Endothelial cell of umbilical vein (primary cell): ENCODE results near the gene MGAT1. TPM values are rescaled to one million over a fixed set of nuclear protein-coding genes. Genes with fewer than 3 reads are reported as not detected.

Experiments used
- BruUV-seq: library from RNA; stranded (reverse); fragments of 400-500 nt; replicated peaks from 2 replicates; lab custom pipeline; 2021; lab: Mats Ljungman, UMichigan
- CTCF ChIA-PET: fragments of 300-600, 350-600 bp; sonication (Branson Sonifier 250); formaldehyde crosslinking; loops from one replicate; lab custom pipeline; 2021; ENCODE audit warnings: antibody characterized with exemption, inconsistent platforms; lab: Charles Lee
- POLR2A ChIA-PET: fragments of 300-600, 350-600 bp; sonication (Branson Sonifier 250); formaldehyde crosslinking; loops from one replicate; lab custom pipeline; 2021; ENCODE audit warnings: antibody characterized with exemption, inconsistent platforms; lab: Charles Lee
- DNase-seq: peaks from one replicate; pipeline ENCODE4 v3.0.0-alpha.2; 2011; ENCODE audit warnings: low read depth, low spot score
- FAIRE-seq: peaks from 2 replicates; lab custom pipeline; 2011; peaks lifted over from hg19 to GRCh38; lab: Jason Lieb, UNC
- H2AFZ ChIP-seq: 2 replicates; pipeline ENCODE4 v1.6.0; 2012; ENCODE audit warnings: low read depth, low read length, control low read depth, inconsistent platforms
- H3K27ac ChIP-seq: 2 replicates; pipeline ENCODE4 v1.5.1; 2011; ENCODE audit warnings: low read depth, mild to moderate bottlenecking, control low read depth, low read length, moderate library complexity; ENCODE audit not compliant: insufficient read depth
- H3K27me3 ChIP-seq, 2 experiments: 2 replicates each; pipeline versions ENCODE4 v1.6.0 to v1.6.1; 2011; ENCODE audit warnings: low read length in 2 of 2, mixed read lengths in 1 of 2; ENCODE audit not compliant: control insufficient read depth in 2 of 2, insufficient read depth in 2 of 2
- H3K36me3 ChIP-seq, 2 experiments: 2 replicates in 1 of 2; 3 replicates in 1 of 2; pipeline ENCODE4 v1.5.1; 2011; ENCODE audit warnings: low read length in 2 of 2, mild to moderate bottlenecking in 1 of 2, moderate library complexity in 1 of 2; ENCODE audit not compliant: control insufficient read depth in 2 of 2, insufficient read depth in 2 of 2; ENCODE audit errors: extremely low read depth in 1 of 2
- H3K4me1 ChIP-seq: 3 replicates; pipeline ENCODE4 v1.5.1; 2011; ENCODE audit warnings: mild to moderate bottlenecking, low read length; ENCODE audit not compliant: control insufficient read depth, insufficient read depth; ENCODE audit errors: extremely low read depth
- H3K4me2 ChIP-seq: 2 replicates; pipeline ENCODE4 v1.6.1; 2011; ENCODE audit warnings: low read length, control low read depth, mixed read lengths; ENCODE audit not compliant: insufficient read depth
- H3K4me3 ChIP-seq, 3 experiments: fragments of 200-600 bp in 1 of 3; sonication (generic), shearing (Covaris generic) in 1 of 3; replicated peaks in 1 of 3; 2 replicates each; pipeline ENCODE4 v1.5.1; 2011 to 2016; ENCODE audit warnings: control low read depth in 3 of 3, low read length in 3 of 3, mild to moderate bottlenecking in 2 of 3, inconsistent platforms in 1 of 3, low read depth in 1 of 3, moderate library complexity in 1 of 3; ENCODE audit not compliant: insufficient read depth in 1 of 3
- H3K79me2 ChIP-seq: 2 replicates; pipeline ENCODE4 v1.6.0; 2012; ENCODE audit warnings: low read length, inconsistent platforms; ENCODE audit not compliant: control insufficient read depth, insufficient read depth
- H3K9ac ChIP-seq: replicated peaks from 2 replicates; pipeline ENCODE3; 2011; ENCODE audit warnings: low read length, control low read depth; ENCODE audit not compliant: insufficient read depth; ENCODE audit errors: extremely low read depth
- H3K9me1 ChIP-seq: replicated peaks from 3 replicates; pipeline ENCODE4 v1.6.0; 2011; ENCODE audit warnings: mild to moderate bottlenecking, low read length; ENCODE audit not compliant: control insufficient read depth, insufficient read depth; ENCODE audit errors: extremely low read depth
- H3K9me3 ChIP-seq: replicated peaks from 2 replicates; pipeline ENCODE4 v1.5.1; 2012; ENCODE audit warnings: low read length, inconsistent platforms; ENCODE audit not compliant: control insufficient read depth, insufficient read depth
- H4K20me1 ChIP-seq: replicated peaks from 2 replicates; pipeline ENCODE3; 2011; ENCODE audit warnings: mild to moderate bottlenecking, low read length; ENCODE audit not compliant: control insufficient read depth, insufficient read depth; ENCODE audit errors: extremely low read depth
- EZH2 ChIP-seq: IDR thresholded peaks from 2 replicates; pipeline ENCODE4 v1.6.1; 2012; ENCODE audit warnings: borderline replicate concordance, low read depth, mild to moderate bottlenecking, moderate library complexity, low read length, inconsistent platforms; ENCODE audit not compliant: severe bottlenecking
- FOS ChIP-seq: IDR thresholded peaks from 2 replicates; pipeline ENCODE4 v1.6.1; 2011; ENCODE audit warnings: mild to moderate bottlenecking, low read length, moderate library complexity, borderline replicate concordance; ENCODE audit not compliant: insufficient read depth
- GATA2 ChIP-seq: IDR thresholded peaks from 2 replicates; pipeline ENCODE4 v1.7.0; 2011; ENCODE audit warnings: low read depth, mild to moderate bottlenecking, moderate library complexity, mixed read lengths, low read length; ENCODE audit not compliant: insufficient read length, insufficient read depth
- JUN ChIP-seq: IDR thresholded peaks from 2 replicates; pipeline ENCODE4 v1.6.1; 2011; ENCODE audit warnings: borderline replicate concordance, low read depth; ENCODE audit not compliant: insufficient read length, insufficient read depth
- MYC ChIP-seq: IDR thresholded peaks from one replicate; pipeline ENCODE4 v1.6.1; 2011; ENCODE audit warnings: mild to moderate bottlenecking, low read depth, low read length
- POLR2A ChIP-seq: IDR thresholded peaks from 2 replicates; pipeline ENCODE4 v1.6.1; 2012; ENCODE audit warnings: low read depth, mild to moderate bottlenecking, control low read depth, low read length
- POLR2AphosphoS5 ChIP-seq: IDR thresholded peaks from 2 replicates; pipeline ENCODE4 v1.6.1; 2012; ENCODE audit warnings: low read depth, mild to moderate bottlenecking, control low read depth, low read length, moderate library complexity; ENCODE audit not compliant: insufficient read depth
- dilution Hi-C: fragments of 300-500 bp; cut with MboI; formaldehyde crosslinking; loops from one replicate; pipeline ENCODE4 v1.15.0; 2019; ENCODE audit warnings: low sequenced_read_pairs; ENCODE audit not compliant: extremely low pct_ligation_motif_present
- intact Hi-C: fragments of 100-400 bp; cut with micrococcal nuclease; formaldehyde crosslinking; loops from one replicate; pipeline ENCODE4 v1.10.0; 2022
- polyA plus RNA-seq, 4 experiments: library from polyadenylated mRNA; depleted of rRNA in 3 of 4; stranded (reverse) in 3 of 4; unstranded in 1 of 4; fragments of >200 nt; gene quantifications; 2 replicates each; pipeline versions ENCODE4 v1.2.1 to v1.2.3, GENCODE V29; 2011 to 2012; ENCODE audit warnings: missing spikeins in 1 of 4
- total RNA-seq: library from RNA; stranded (reverse); gene quantifications from 2 replicates; pipeline ENCODE4 v1.2.3, GENCODE V29; 2021
- TF ChIP-seq, protein P1 (sequence below): IDR thresholded peaks from 2 replicates; pipeline ENCODE4 v1.6.1; 2011; ENCODE audit not compliant: insufficient read depth, insufficient read length
- TF ChIP-seq, protein P2 (sequence below), 2 donors: IDR thresholded peaks; 1 replicate in 1 of 2; 2 replicates in 1 of 2; pipeline ENCODE4 v1.5.1; 2011; ENCODE audit warnings: low read length in 2 of 2, mild to moderate bottlenecking in 2 of 2, moderate library complexity in 2 of 2, control low read depth in 1 of 2, inconsistent platforms in 1 of 2, low read depth in 1 of 2; ENCODE audit not compliant: insufficient read depth in 1 of 2; ENCODE audit errors: extremely low read depth in 1 of 2

The MGAT1 gene
- total and polyA plus RNA-seq, 2 donors (not counting 3 experiments of a cell fraction or from before 2014, with no cell fraction given) = 123 to 126 TPM

DNA sequence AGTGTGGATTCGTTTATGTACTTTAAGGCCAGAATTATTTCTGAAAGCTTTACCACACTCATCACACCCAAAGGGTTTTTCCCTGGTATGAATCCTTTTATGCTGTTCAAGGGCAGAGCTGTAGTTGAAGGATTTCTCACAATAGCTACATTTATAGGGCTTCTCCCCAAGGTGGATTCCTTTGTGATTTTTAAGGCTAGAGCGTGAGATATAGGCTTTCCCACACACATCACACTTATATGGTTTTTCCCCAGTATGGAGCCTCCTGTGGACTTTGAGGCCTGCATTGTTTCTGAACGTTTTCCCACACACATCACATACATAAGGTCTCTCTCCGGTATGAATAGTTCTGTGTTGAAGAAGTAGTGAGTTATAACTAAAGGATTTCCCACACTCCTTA lies 47.2 kb upstream of the MGAT1 start:
- CTCF ChIA-PET = no interaction called here
- no peaks in the 10 kb centered on the region for H3K27me3 ChIP-seq
- intact Hi-C loops (no loop called here), dilution Hi-C loops (no loop called here)
- peaks cover 28% of the 10 kb centered on the region for H3K9me3 ChIP-seq
- no peak overlapping the region for H3K4me2 ChIP-seq
- no peak for TF ChIP-seq MYC
- no peak for TF ChIP-seq JUN
- TF ChIP-seq POLR2A = no peak
- no peak for TF ChIP-seq EZH2
- no peak for TF ChIP-seq FOS
- TF ChIP-seq POLR2AphosphoS5 = no peak
- TF ChIP-seq, protein P1, sequence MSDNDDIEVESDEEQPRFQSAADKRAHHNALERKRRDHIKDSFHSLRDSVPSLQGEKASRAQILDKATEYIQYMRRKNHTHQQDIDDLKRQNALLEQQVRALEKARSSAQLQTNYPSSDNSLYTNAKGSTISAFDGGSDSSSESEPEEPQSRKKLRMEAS = no peak
- no peak for TF ChIP-seq GATA2
- TF ChIP-seq, protein P2, sequence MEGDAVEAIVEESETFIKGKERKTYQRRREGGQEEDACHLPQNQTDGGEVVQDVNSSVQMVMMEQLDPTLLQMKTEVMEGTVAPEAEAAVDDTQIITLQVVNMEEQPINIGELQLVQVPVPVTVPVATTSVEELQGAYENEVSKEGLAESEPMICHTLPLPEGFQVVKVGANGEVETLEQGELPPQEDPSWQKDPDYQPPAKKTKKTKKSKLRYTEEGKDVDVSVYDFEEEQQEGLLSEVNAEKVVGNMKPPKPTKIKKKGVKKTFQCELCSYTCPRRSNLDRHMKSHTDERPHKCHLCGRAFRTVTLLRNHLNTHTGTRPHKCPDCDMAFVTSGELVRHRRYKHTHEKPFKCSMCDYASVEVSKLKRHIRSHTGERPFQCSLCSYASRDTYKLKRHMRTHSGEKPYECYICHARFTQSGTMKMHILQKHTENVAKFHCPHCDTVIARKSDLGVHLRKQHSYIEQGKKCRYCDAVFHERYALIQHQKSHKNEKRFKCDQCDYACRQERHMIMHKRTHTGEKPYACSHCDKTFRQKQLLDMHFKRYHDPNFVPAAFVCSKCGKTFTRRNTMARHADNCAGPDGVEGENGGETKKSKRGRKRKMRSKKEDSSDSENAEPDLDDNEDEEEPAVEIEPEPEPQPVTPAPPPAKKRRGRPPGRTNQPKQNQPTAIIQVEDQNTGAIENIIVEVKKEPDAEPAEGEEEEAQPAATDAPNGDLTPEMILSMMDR (IDR thresholded peaks at IDR 0.05; ENCODE audit: extremely low read depth in 1 of 2, insufficient read depth in 1 of 2, low read depth in 1 of 2, low read length in 2 of 2) = no peak
- H3K27ac ChIP-seq = no peak overlapping the region
- H3K9me1 ChIP-seq = no peaks in the 10 kb centered on the region
- peaks cover 16 to 24% of the 10 kb centered on the region in 2 experiments for H3K36me3 ChIP-seq
- no peaks in the 10 kb centered on the region for H4K20me1 ChIP-seq
- no TSS peak for BruUV-seq
- H3K79me2 ChIP-seq = no peaks in the 10 kb centered on the region
- H3K9ac ChIP-seq = no peak overlapping the region
- H3K4me1 ChIP-seq = peaks cover 6% of the 10 kb centered on the region
- no peak overlapping the region for H2AFZ ChIP-seq
- POLR2A ChIA-PET = no interaction called here
- no peak for FAIRE-seq
- H3K4me3 ChIP-seq = no peak overlapping the region
- DNase-seq = no peak
